Transverse colon (tissue), 3 donors: ENCODE results near the gene SOD3.

Experiments
- CTCF ChIP-seq, 5 experiments: fragments of 200-600 bp in 3 of 5; fragments of 450-650 bp in 2 of 5; sonication (generic) in 3 of 5; IDR thresholded peaks; 1 replicate in 2 of 5; 2 replicates in 3 of 5; pipeline ENCODE4 v1.5.1; 2016 to 2017; ENCODE audit warnings: antibody characterized with exemption in 5 of 5, inconsistent platforms in 3 of 5, mild to moderate bottlenecking in 2 of 5, moderate library complexity in 1 of 5
- EP300 ChIP-seq: sonication (generic); formaldehyde crosslinking; IDR thresholded peaks from one replicate; pipeline ENCODE4 v1.6.1; 2017; ENCODE audit warnings: antibody characterized with exemption, low read depth
- POLR2A ChIP-seq: fragments of 450-650 bp; IDR thresholded peaks from one replicate; pipeline ENCODE4 v1.6.1; 2016; ENCODE audit warnings: antibody characterized with exemption, mild to moderate bottlenecking, moderate library complexity

GRCh38 chr4:24808261-24808660 lies 12.9 kb downstream of the SOD3 start:
- TF ChIP-seq POLR2A (no peak), CTCF (IDR thresholded peaks at IDR 0.05) (no peak), EP300 (no peak)
